Activated T-cell treated with anti-CD3 and anti-CD28 coated beads, Interleukin-2, amount 50 U/mL, for 72 hours (primary cell): ENCODE measurements around the gene FAT1. TPM values are rescaled to one million over a fixed set of nuclear protein-coding genes. Genes with fewer than 3 reads are reported as not detected.

Experiments
- ATAC-seq, 2 donors: fragments of 150-1000 bp; cut with Tn5 transposase; replicated peaks in 1 of 2; 2 replicates each; pipeline ENCODE4 v1.10.0; 2021; ENCODE audit warnings: moderate library complexity in 2 of 2, mild to moderate bottlenecking in 1 of 2
- DNase-seq, 2 donors: peaks; one replicate each; pipeline ENCODE4 v3.0.0; 2021 to 2022; ENCODE audit warnings: mixed read lengths in 1 of 2
- H3K27ac Mint-ChIP-seq: one replicate; pipeline ENCODE4 v1.8.0; 2022; ENCODE audit warnings: mild to moderate bottlenecking, moderate library complexity, mixed read lengths
- H3K27me3 Mint-ChIP-seq: one replicate; pipeline ENCODE4 v1.8.0; 2022; ENCODE audit warnings: low read depth, mixed read lengths
- H3K36me3 Mint-ChIP-seq, 2 donors: one replicate each; pipeline ENCODE4 v1.8.0; 2022; ENCODE audit warnings: mixed read lengths in 2 of 2, mild to moderate bottlenecking in 1 of 2; ENCODE audit not compliant: insufficient read depth in 2 of 2
- H3K4me1 Mint-ChIP-seq: one replicate; pipeline ENCODE4 v1.8.0; 2022; ENCODE audit warnings: low read depth, mixed read lengths
- H3K4me3 Mint-ChIP-seq, 2 donors: one replicate each; pipeline ENCODE4 v1.8.0; 2022; ENCODE audit warnings: mild to moderate bottlenecking in 2 of 2, mixed read lengths in 2 of 2, moderate library complexity in 2 of 2
- H3K9me3 Mint-ChIP-seq, 2 donors: one replicate each; pipeline ENCODE4 v1.8.0; 2022; ENCODE audit warnings: mixed read lengths in 2 of 2
- total RNA-seq, 2 donors: library from RNA; stranded (reverse); gene quantifications; one replicate each; pipeline ENCODE4 v1.2.3, GENCODE V29; 2022

The FAT1 gene
- total RNA-seq, 2 donors from 2014 or later: 0.07 to 0.36 TPM

GRCh38 chr4:186622788-186623464 is 100.7 kb downstream of the FAT1 start:
- H3K4me3 Mint-ChIP-seq: no peak overlapping the region
- H3K27me3 Mint-ChIP-seq: no peaks in the 10 kb centered on the region
- DNase-seq: no peak
- H3K27ac Mint-ChIP-seq: no peak overlapping the region
- no peak for ATAC-seq
- H3K36me3 Mint-ChIP-seq: no peaks in the 10 kb centered on the region
- H3K4me1 Mint-ChIP-seq: peaks cover 3% of the 10 kb centered on the region
- H3K9me3 Mint-ChIP-seq: peaks cover 0 to under 1% of the 10 kb centered on the region in 2 donors

- no peak for ATAC-seq
- no peaks in the 10 kb centered on the region for H3K4me1 Mint-ChIP-seq
- H3K36me3 Mint-ChIP-seq: no peaks in the 10 kb centered on the region
- DNase-seq: no peak
- no peak overlapping the region for H3K4me3 Mint-ChIP-seq
- H3K27me3 Mint-ChIP-seq: no peaks in the 10 kb centered on the region
- H3K9me3 Mint-ChIP-seq: no peaks in the 10 kb centered on the region
- no peak overlapping the region for H3K27ac Mint-ChIP-seq
Observed at GRCh38 chr4:186621959-186622553, 101.6 kb downstream of the FAT1 start.

- H3K9me3 Mint-ChIP-seq: peaks cover 2% of the 10 kb centered on the region in 2 donors
- no peak overlapping the region for H3K4me3 Mint-ChIP-seq
- no peak overlapping the region for H3K27ac Mint-ChIP-seq
- no peaks in the 10 kb centered on the region for H3K36me3 Mint-ChIP-seq
- ATAC-seq (no peak), DNase-seq (no peak)
- no peaks in the 10 kb centered on the region for H3K27me3 Mint-ChIP-seq
- no peaks in the 10 kb centered on the region for H3K4me1 Mint-ChIP-seq
Observed at GRCh38 chr4:186619088-186619487, 104.6 kb downstream of the FAT1 start.

GRCh38 chr4:186617921-186618320 is 105.7 kb downstream of the FAT1 start:
- Mint-ChIP-seq H3K27me3 (no peaks in the 10 kb centered on the region), H3K4me3 (no peak overlapping the region), H3K36me3 (no peaks in the 10 kb centered on the region), H3K4me1 (no peaks in the 10 kb centered on the region), H3K27ac (no peak overlapping the region), H3K9me3 (peaks cover 2% of the 10 kb centered on the region in 2 donors)
- DNase-seq (no peak), ATAC-seq (no peak)

- Mint-ChIP-seq H3K27ac (no peak overlapping the region), H3K27me3 (no peaks in the 10 kb centered on the region), H3K4me1 (no peaks in the 10 kb centered on the region), H3K4me3 (no peak overlapping the region), H3K9me3 (no peaks in the 10 kb centered on the region), H3K36me3 (no peaks in the 10 kb centered on the region)
- DNase-seq (no peak), ATAC-seq (no peak)
Observed at GRCh38 chr4:186607490-186607889, 116.2 kb downstream of the FAT1 start.

- Mint-ChIP-seq H3K4me1 (no peaks in the 10 kb centered on the region), H3K36me3 (no peaks in the 10 kb centered on the region)
- ATAC-seq: no peak
Observed at GRCh38 chr4:186606591-186606992, 117.1 kb downstream of the FAT1 start.

GRCh38 chr4:186605261-186605865 is 118.3 kb downstream of the FAT1 start:
- DNase-seq (no peak), ATAC-seq (no peak)
- no peaks in the 10 kb centered on the region for H3K9me3 Mint-ChIP-seq
- H3K4me1 Mint-ChIP-seq: no peaks in the 10 kb centered on the region
- H3K4me3 Mint-ChIP-seq: no peak overlapping the region
- no peaks in the 10 kb centered on the region for H3K27me3 Mint-ChIP-seq
- no peaks in the 10 kb centered on the region for H3K36me3 Mint-ChIP-seq
- H3K27ac Mint-ChIP-seq: no peak overlapping the region

More at GRCh38 chr4:186606591-186606992, 117.1 kb downstream of the FAT1 start:
- H3K27ac Mint-ChIP-seq: no peak overlapping the region
- no peak overlapping the region for H3K4me3 Mint-ChIP-seq
- DNase-seq: no peak
- H3K27me3 Mint-ChIP-seq: no peaks in the 10 kb centered on the region
- no peaks in the 10 kb centered on the region for H3K9me3 Mint-ChIP-seq

- H3K27ac Mint-ChIP-seq: no peak overlapping the region
- no peaks in the 10 kb centered on the region for H3K9me3 Mint-ChIP-seq
- no peaks in the 10 kb centered on the region for H3K36me3 Mint-ChIP-seq
- ATAC-seq: no peak
- H3K4me3 Mint-ChIP-seq: no peak overlapping the region
- no peaks in the 10 kb centered on the region for H3K27me3 Mint-ChIP-seq
- H3K4me1 Mint-ChIP-seq: no peaks in the 10 kb centered on the region
- no peak for DNase-seq
Observed at GRCh38 chr4:186604124-186604807, 119.4 kb downstream of the FAT1 start.

GRCh38 chr4:186602978-186603377 is 120.7 kb downstream of the FAT1 start:
- H3K36me3 Mint-ChIP-seq: no peaks in the 10 kb centered on the region
- H3K4me1 Mint-ChIP-seq: no peaks in the 10 kb centered on the region
- no peak overlapping the region for H3K27ac Mint-ChIP-seq
- no peaks in the 10 kb centered on the region for H3K9me3 Mint-ChIP-seq
- ATAC-seq (no peak), DNase-seq (no peak)
- H3K4me3 Mint-ChIP-seq: no peak overlapping the region
- no peaks in the 10 kb centered on the region for H3K27me3 Mint-ChIP-seq

GRCh38 chr4:186599483-186599882 is 124.2 kb downstream of the FAT1 start:
- ATAC-seq (no peak), DNase-seq (no peak)
- Mint-ChIP-seq H3K4me1 (no peaks in the 10 kb centered on the region), H3K4me3 (no peak overlapping the region), H3K36me3 (no peaks in the 10 kb centered on the region), H3K9me3 (no peaks in the 10 kb centered on the region), H3K27me3 (no peaks in the 10 kb centered on the region), H3K27ac (no peak overlapping the region)

- DNase-seq: no peak
- Mint-ChIP-seq H3K4me3 (no peak overlapping the region), H3K4me1 (no peaks in the 10 kb centered on the region), H3K9me3 (no peaks in the 10 kb centered on the region), H3K27me3 (no peaks in the 10 kb centered on the region), H3K36me3 (no peaks in the 10 kb centered on the region), H3K27ac (no peak overlapping the region)
- no peak for ATAC-seq
Observed at GRCh38 chr4:186598686-186599085, 125.0 kb downstream of the FAT1 start.

GRCh38 chr4:186596850-186597390 is 126.7 kb downstream of the FAT1 start:
- H3K27ac Mint-ChIP-seq: no peak overlapping the region
- H3K4me1 Mint-ChIP-seq: no peaks in the 10 kb centered on the region
- ATAC-seq (no peak), DNase-seq (no peak)
- no peaks in the 10 kb centered on the region for H3K9me3 Mint-ChIP-seq
- H3K27me3 Mint-ChIP-seq: peaks cover 6% of the 10 kb centered on the region
- H3K4me3 Mint-ChIP-seq: no peak overlapping the region
- no peaks in the 10 kb centered on the region for H3K36me3 Mint-ChIP-seq

- no peaks in the 10 kb centered on the region for H3K36me3 Mint-ChIP-seq
- H3K27ac Mint-ChIP-seq: no peak overlapping the region
- no peaks in the 10 kb centered on the region for H3K9me3 Mint-ChIP-seq
- ATAC-seq (no peak), DNase-seq (no peak)
- peaks cover 6% of the 10 kb centered on the region for H3K27me3 Mint-ChIP-seq
- no peak overlapping the region for H3K4me3 Mint-ChIP-seq
- H3K4me1 Mint-ChIP-seq: no peaks in the 10 kb centered on the region
Observed at GRCh38 chr4:186596346-186596745, 127.3 kb downstream of the FAT1 start.
